Measurements from ENCODE around the gene TSSC4. TPM values are rescaled to one million over a fixed set of nuclear protein-coding genes. Genes with fewer than 3 reads are reported as not detected.

The TSSC4 gene
- polyA plus RNA-seq, 5 donors = 17.6 to 39.0 (median 22.6) TPM

DNA sequence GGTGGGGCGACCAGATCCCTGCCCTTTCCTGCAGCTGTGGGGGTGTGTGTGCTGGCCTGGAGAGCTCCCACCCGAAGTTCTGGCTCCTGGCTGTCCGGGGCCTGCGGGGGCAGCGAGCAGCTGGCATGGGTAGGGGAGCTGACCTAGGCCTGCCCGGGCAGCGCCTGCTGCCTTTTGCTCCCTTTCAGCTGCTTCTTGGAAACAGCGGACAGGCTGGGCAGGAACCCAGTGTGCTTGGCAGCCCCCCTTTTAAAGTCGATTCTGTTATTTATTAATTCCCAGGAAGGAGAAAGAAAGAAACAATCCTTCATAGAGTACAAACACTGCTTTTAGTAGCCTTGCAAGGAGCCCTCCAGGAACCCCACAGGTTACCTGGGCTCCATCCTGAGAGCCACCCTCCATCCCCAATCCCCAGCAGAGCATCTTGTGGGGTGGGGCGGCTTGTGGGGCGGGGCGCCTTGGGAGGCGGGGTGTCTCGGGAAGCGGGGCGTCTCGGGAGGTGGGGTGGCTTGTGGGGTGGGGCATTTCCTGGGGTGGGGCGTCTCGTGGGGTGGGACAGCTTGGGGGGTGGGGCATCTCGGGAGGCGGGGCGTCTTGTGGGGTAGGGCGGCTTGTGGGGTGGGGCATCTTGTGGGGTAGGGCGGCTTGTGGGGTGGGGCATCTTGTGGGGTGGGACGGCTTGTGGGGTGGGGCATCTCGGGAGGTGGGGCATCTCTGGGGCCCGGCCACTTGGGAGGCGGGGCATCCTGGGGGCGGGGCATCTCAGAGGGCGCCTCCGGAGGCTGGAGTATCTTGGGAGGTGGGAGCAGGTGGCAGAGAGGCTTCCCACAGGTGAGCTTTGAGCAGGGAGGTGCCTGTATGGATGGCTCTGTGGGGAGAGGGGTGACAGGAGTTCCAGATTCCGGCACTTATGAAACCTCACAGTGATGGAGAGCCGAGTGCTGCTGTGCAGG, 16.4 kb upstream of the TSSC4 start:
- DNase-seq = no peak

DNA sequence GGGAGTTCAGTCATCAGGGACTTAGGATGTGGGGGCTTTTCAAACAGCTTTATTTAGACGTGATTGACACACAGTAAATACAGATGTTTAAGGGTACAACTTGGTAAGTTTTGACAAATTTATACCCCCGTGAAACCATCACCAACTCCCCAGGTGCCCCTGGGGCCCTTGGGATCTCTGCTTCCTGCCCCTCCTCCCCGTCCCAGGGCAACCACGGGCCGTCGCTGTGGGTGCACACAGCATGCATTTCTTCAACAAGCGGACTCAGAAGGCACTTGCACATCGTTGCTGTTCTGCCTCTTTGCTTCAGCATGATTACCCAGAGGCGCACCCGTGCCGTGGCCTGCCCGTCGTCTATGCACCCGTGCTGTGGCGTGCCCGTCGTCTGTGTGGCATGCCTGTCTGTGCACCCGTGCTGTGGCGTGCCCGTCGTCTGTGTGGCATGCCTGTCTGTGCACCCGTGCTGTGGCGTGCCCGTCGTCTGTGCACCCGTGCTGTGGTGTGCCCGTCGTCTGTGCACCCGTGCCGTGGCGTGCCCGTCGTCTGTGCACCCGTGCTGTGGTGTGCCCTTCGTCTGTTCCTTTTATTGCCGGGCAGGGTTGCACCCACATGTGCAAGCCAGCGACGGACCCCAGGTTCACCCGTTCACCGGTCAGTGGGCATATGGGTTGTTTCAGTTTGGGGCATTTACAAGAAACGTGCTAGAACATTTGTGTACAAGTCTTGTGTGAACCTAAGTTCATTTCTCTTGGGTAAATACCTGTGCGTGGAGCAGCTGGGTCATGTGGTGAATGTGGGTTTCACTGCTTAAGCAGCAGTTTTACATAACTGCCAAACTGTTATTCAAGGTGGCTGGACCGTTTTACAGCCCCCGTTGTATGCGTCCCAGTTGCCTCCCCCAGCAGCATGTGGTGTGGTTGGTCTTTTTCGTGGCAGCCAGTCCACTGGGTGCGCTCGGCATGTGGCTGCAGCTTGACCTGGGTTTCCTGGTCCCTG, 15.1 kb upstream of the TSSC4 start:
- DNase-seq = no peak

DNA sequence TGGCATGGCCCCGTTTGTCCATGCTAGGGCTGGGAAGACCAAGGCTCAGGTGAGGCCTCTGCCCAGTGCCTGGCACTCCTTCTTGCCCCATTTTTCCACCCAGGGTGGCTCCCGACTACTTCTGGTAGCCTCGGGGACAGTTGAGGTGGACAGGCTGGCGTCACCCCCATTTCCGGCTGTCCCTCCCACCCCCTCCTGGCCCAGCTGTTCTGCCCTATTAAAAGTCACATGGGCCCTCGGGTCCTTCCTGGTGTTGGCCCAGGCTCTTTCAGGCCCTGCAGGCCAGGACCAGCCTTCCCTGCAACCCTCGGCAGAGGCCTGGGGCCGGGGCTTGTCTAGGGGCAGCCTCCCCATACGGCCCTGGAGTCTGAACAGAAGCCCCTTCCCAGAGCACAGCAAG, 14.0 kb upstream of the TSSC4 start:
- no peak for DNase-seq

DNA sequence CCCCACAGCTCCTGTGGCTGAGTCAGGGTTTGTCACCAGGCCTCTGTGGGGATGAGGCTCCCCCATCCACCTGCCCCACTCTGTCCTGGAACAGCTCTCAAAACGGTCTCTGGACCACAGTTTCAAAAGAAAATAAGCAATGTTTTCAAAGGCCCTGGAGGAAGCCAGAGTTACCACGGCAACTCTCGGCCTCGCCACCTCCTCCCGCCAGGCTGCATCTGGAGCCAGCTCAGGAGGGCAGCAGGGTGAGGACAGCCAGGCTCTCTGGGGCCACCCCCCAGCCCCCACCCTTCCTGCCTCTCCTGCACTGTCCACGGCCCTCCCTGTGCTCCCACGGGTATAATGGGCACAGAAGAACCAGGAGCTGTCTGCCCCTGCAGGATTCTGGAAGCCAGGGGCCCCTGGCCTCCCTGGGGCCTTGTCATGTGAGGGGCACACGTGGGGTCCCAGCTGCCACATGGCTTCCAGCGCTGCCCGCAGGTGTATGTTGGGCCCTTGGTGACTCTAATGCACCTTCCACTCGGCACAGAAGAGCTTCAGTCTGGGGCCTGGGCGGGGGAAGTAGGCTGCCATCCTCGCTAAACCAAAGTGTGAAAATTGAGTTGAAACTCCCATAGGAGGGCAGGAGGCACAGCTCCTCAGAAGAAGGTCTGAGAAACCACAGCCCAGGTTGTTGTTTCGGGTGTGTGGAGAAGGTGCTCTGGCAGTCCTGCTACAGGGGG, 13.1 kb upstream of the TSSC4 start:
- no peak for DNase-seq

DNA sequence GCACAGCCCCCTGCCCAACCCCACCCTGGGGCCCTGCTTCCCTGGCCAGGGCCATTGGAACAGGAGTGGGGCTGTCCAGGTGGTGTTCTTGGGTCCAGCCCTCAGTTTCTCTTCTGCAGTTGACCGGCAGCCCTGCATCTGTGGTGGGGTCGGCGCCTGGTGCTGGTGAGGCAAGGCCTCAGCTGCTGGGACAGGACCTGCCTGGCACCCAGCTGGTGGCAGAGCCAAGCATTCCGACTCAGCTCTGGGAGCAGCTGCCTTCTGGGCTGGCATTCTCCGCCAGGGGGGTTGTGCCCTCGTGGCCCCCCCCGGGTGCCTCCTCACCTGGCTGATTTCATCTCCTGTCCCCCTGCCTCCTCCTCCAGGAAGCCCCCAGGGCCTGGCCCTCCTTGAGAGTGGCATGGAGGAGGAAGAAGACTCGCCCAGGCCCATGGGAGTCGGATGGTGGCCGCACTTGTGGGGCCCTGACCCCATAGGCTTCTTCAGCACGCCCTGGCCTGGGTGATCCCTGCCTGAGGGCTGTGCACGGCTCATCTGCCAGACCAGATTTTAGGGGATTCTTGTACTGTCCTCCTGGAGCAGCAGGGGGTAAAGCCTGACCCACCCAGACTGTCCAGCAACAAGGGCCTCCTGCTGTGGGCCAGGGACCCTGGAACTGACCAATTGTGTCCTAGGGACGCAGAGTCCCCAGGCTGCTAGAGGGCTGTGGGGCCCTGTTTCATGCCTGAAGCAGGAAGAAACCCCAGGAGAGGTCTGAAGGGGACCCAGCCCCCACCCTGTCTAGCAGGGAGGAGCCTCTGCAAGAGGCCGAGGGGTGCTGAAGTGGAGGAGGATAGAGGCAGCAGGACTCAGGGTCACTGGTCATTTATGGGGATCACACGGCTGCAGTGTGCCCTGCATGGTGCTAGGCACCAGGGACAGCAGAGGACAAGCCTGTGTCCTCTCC, 11.8 kb upstream of the TSSC4 start:
- no peak for DNase-seq

DNA sequence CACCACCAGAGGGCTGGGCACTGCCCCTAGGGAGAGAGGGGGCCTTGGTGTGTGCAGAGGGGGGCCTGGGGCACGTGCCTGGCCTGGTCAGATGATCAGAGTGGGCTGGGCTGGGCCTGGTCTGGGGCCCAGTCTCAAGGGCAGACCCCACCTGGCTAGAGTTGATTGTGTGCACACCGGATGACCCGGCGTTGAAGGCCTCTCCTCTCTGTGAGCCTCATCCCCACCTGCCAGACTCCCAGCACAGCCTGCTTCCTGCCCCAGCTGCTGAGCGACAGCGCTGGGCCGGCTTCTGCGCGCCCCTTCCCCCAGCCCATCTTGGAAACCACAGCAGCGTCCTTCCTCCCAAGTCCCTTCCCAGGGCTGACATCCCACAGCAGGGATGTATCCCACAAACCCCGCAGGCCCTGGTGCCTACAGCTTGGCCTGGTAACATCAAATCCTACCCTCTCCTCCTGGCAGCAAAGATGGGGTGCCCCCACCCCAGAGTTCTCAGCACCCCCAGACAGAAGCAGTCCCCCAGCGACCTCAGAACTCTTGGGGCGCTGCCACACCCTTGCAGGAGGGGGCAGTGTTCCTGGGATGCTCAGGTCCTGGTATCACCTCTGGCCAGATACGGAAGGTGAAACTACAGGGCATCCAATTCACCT, 11.0 kb upstream of the TSSC4 start:
- DNase-seq = no peak

DNA sequence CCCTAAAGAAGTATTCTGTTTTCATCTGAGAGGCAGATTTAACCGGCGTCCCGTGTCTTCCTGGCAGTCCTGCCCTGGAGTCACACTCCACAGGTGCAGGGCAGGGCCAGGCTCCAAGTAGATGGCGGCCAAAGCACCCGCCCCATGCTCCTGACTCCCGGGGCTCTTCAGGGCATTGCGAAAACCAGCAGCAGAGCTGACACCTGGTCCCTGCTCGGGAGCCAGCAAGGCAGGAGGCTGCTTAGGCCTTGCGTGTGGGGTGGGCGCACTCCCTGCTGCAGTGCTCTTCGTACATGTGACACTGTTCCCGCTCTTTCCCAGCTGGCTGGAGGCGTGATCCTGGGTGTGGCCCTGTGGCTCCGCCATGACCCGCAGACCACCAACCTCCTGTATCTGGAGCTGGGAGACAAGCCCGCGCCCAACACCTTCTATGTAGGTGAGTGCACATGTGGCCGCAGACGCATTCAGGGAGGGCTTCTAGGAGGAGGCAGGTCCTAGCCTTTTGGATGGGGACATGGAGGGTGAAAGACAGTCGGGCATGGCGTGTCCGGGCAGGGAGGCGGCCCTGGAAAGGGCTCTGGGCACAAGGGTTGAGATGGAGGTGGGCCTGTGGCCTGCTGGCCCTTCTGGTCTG, 10.3 kb upstream of the TSSC4 start:
- DNase-seq = no peak

DNA sequence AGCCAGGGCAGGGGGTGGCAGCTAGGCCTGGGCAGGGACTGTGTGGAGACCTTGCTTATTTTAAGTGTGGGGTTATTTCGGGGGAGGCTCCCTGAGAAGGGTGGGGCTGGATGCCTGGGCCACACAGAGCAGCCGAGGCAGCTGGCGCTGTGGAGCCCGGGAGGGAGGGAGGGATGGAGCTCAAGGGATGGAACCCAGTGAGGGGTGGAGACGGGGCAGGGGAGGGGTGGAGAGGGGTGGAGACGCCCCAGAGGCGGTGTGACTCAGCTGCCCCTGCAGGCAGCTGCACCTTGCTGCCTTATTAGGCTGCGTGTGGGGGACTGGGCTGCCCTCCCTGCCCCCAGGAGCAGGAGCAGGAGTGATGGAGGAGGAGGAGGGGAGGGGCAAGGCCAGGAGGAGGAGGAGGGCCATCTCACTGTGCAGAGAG, 9.8 kb upstream of the TSSC4 start:
- no peak for DNase-seq

DNA sequence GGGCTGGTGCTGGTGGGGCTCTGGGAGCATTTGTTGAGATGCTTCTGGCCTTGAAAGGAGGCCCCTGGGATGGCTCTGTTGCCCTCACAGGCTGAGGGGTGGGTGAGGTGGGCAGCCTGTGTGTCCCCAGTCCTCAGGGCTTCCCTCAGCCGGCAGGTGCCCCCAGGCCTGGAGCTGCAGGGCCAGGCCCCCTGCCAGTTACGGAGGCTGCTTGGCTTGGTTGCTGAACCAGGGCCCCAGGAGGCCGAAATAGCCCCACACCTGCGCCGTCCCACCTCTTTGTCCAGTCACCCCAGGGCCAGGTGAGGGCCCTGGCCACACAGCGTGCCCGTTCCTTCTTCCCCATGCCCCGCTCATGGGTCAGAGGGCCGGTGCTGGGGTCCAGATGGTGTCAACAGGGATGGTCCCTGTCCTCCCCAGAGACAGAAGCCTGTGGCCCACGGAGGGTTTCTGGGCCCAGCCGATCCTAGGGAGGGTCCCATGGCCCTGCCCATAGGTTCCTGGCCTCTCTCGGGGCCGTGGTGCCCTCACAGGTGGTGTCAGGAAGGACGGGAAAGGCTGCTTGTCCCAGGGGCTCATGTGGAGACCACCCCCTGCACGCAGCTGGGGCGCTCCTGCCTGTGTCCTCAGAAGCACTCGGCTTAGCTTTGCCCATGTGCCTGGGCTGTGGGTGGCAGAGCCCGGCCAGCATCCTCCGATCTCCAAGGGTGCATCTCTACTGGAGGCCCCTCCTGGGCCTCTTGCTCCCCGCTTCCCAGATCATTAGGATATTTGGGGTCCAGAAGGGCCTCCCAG, 9.2 kb upstream of the TSSC4 start:
- no peak for DNase-seq

DNA sequence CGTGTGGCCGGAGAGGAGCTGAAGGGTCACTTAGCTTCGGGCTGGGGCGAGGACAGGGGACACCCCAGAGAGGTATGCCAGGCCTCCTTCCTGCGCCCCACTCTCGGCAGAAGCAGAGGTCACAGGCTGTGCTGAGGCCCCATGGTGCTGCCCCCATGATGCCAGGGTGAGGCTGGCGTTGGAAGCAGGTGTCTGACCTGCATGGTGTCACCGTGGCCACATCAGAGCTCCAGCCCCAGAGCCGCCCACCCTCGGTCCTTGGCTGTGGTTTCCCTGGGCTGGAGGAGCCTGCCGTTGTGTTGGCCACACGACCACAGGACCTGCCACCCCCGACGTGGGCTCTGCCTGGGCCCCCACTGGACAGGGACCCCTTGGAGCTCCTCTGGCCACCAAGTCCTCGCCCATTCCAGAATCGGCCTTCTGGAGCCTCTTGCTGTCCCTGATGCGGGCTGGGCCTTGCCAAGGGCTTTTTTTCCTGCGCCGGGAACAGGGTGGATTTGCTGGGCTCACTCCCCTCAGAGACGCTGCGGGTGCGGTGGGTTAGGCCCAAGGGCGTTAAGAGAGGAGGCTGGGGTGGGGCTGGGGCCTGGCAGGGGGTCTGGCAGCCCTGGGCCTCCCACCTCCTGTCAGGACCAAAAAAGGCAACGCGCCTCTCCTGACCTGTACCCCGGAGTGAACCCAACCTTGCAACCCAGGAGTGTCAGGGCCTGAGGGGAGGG, 8.2 kb upstream of the TSSC4 start:
- DNase-seq = no peak

DNA sequence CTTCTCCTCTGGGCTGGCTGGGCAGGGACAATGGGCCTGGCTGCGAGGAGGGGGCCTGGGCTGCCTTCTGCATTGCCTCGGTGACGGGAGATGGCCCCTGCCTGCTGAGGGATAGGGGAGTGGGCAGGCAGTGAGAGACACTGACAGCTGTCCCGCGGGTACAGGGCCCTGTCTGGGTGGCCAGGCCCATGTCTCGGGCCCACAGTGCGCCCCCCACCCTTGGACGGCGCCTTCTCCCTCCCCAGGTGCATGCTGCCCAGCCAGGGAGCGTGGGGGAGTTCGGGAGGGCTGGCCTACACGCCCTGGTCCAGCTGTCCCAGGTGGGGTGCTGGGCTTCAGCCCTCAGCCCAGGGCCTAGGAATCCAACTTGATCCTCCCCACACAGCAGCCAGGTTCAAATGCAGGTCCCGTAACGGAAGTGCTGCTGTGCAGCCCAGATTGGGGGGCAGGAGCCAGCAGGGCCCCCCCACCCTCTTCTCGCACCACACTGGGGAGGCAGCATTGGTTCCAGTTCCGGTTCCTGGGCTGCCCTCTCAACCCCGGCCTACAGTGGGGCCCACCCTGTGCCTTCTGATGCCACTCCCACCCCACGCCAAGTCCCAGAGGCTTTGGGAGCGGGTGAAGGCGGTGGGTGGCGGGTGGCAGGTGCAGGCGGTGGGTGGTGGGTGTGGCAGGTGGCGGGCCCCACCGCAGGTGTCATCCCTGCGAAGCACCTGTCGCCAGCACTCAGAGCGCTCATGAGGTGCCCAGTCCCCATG, 7.3 kb upstream of the TSSC4 start:
- no peak for DNase-seq

DNA sequence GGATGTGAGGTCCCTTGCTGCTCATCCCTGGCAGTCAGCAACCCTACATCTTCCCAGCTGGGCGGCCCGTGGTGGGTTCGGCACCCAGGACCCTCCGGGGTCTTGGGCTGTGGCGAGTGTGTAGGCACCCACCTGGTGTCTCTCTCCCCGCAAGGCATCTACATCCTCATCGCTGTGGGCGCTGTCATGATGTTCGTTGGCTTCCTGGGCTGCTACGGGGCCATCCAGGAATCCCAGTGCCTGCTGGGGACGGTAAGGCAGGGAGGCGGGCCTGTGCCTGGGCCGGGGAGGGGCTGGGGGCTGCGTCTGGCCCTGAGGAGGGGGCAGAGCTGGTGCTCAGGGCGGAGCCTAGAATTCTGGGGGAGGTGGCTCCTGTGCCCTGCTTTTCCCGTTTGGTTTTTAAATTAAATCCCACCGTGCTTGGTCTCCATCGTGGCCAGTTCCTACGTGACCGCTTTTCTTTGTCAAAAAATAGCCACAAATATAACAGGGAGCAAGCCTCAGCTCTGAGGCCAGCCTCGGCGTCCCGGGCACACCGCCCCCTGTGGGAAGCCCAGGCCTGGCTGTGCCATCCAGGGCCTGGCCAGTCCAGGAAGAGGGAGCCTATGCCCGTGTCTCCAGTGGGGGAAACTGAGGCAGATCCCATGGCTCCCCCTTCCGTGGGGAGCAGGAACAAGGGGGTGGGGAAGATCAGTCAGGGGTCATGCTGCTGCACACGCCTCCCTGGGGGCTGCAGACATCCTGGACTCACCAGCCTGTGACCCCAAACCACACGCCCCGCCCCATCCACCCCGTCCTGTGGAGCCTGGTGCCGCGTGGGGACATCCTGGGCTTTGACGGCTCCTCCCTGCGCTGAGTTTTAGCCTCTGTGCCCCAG, 6.4 kb upstream of the TSSC4 start:
- no peak for DNase-seq

DNA sequence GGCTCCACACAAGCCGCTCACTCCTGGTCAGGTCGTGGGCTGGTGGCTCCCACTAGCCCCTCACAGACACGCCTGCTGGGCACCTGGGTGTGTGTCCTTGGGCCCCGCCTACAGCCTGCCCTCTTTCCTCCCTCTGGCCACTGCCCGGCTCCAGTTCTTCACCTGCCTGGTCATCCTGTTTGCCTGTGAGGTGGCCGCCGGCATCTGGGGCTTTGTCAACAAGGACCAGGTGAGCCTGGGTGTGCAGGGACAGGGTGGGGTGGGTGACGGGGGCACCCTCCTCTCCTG, 5.8 kb upstream of the TSSC4 start:
- no peak for DNase-seq

DNA sequence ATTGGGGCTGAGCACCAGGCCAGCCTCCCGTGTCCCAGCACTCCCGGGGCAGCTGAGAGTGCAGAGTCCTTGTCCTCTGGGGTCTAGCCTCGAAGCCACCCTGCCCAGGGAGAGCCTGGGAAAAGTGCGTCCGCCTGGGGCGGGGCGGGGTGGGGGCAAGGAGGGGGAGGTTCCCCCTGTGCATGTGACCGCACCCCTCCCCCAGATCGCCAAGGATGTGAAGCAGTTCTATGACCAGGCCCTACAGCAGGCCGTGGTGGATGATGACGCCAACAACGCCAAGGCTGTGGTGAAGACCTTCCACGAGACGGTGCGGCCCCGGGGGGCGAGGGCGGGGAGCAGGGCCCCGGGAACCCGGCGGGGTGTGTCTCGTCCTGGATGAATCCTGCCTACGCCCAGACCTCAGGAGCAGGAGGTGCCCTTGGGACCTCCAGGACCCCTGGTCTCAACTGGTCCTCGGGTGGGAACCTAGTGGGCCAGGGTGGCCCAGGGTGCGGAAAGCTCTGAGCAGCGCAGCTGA, 5.3 kb upstream of the TSSC4 start:
- DNase-seq = no peak

DNA sequence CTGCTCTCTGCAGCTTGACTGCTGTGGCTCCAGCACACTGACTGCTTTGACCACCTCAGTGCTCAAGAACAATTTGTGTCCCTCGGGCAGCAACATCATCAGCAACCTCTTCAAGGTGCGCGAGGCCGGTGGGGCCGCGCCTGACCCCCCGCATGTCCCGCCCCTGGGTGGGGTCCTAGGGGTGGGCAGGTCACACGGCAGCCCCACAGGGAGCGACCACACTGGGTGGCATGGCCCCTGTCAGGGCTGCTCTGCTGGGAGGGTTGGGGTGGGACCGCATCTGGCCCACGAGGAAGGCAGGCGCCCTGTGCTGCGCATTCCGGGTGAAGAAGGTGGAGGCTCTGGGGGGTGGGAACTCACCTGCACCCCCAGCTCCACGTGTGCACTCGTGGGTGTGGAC, 4.7 kb upstream of the TSSC4 start:
- no peak for DNase-seq

DNA sequence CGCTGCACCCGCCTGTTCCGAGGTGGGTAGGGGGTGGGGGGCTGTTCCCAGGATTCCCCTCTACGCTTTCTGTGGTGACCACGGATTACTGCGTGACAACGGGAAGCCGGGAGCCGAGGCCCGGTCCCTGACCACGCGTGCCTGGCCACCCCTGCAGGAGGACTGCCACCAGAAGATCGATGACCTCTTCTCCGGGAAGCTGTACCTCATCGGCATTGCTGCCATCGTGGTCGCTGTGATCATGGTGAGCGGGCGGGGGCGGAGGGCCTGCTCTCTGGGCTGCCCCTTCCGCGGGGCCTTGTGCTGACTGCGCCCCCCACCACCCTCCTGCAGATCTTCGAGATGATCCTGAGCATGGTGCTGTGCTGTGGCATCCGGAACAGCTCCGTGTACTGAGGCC, 4.1 kb upstream of the TSSC4 start:
- no peak for DNase-seq

All from right lung (tissue), 5 donors.